ENCODE measurements around the gene PNPLA1. TPM values are rescaled to one million over a fixed set of nuclear protein-coding genes. Genes with fewer than 3 reads are reported as not detected.
"Not testable (repeated sequence)": the region's sequence is repeated elsewhere in the genome, so short reads cannot be mapped to it uniquely, and the experiment has no call there.

PNPLA1 gene
- polyA plus RNA-seq, 1 donor = 2.5 TPM

GRCh38 chr6:36336208-36336710 lies 66.4 kb downstream of the PNPLA1 start:
- no peak for DNase-seq

GRCh38 chr6:36336779-36337241 lies 67.0 kb downstream of the PNPLA1 start, which contains the start of gene BNIP5:
TSS of gene BNIP5 (minus strand) at chr6:36336888. CDS start at chr6:36330690, 6,198 bp downstream.
- DNase-seq = no peak

GRCh38 chr6:36337814-36338213 lies 68.0 kb downstream of the PNPLA1 start:
- DNase-seq = no peak

DNA sequence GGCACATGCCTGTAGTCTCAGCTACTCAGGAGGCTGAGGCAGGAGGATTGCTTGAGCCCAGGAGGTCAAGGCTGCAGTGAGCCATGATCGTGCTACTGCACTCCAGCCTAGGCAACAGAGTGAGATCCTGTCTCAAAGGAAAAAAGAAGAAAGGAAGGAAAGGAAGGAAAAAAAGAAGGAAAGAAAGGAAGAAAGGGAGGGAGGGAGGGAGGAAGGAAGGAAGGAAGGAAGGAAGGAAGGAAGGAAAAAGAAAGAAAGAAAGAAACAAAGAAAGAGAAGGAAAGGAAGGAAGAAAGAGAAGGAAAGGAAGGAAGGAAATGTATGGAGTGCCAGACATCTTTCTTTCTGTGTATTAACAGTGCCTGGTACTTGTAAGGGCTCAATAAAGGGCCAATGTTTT lies 68.4 kb downstream of the PNPLA1 start:
- DNase-seq = not testable (repeated sequence)

DNA sequence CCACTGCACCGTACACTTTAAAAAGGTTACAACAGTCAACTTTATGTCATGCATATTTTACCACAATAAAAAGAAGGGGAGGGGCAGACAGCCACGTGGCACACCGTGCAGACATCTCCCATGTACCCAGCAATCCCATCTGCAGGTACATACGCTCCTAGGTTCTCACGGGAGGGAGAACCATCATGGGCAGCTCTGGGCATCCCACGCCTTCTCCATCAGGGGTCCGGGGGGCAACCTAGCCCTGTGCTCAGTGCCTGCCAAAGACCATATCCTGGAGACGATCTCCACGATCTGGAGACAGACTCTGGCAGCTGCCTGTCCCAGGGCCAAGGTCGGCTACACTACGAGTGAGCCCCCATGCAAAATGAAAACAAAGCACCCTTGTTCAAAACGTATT lies 69.3 kb downstream of the PNPLA1 start:
- no peak for DNase-seq

DNA sequence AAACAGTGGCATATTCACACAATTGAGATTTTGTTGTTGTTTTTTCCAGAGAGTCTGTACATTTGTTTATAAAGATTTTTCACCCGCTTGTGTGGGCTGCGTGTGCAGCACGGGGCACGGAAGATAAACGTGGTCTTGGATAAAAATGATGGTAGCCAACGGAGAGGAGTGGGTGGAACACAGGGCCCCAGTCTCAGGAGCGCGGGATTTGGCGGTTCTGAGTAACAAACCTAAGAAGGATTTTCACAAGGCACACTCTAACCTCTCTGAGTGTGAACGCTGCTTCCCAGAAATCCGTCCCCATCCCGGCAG lies 70.4 kb downstream of the PNPLA1 start:
- no peak for DNase-seq

DNA sequence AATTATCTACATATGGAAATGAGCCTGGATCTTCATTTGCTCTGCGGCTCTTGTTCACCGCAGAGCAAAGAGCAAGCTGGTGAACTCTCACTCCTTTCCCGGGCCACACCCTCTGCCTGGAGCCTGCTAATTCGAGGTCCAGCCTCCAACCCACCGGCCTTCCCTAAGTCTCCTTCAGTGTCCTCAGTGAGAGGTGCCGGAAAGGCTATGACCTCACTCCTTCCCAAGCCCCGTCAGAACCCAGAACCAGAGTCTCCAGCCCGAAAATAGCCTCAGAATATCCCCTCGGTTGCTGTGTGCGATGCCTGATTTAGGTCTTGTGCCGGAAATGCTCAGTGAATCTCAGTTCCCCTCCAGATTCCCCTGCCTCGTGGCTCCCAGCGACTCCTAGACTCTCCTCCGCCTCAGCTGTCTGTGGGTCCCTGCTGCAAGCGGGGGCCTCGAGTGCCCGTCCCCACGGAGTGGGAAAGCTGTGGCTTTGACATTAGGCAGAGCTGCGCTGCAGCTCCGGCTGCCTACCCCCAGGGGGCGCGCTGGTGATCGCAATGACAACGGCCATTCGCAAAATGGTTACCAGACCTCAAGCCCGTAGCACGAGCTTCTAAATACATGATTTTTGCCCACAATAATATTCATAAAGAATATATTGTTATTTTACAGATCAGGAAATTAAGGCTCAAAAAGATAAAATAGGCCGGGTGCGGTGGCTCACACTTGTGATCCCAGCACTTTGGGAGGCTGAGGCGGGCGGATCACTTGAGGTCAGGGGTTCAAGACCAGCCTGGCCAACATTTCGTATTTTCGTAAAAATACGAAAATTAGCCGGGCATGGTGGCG lies 71.0 kb downstream of the PNPLA1 start:
- no peak for DNase-seq

- no peak for DNase-seq
Measured at GRCh38 chr6:36343109-36343680, 73.3 kb downstream of the PNPLA1 start.

GRCh38 chr6:36345681-36346466 lies 76.0 kb downstream of the PNPLA1 start:
- no peak for DNase-seq

- DNase-seq = no peak
Measured at GRCh38 chr6:36346486-36347273, 76.8 kb downstream of the PNPLA1 start.

GRCh38 chr6:36347621-36348020 lies 77.8 kb downstream of the PNPLA1 start:
- DNase-seq = no peak

DNA sequence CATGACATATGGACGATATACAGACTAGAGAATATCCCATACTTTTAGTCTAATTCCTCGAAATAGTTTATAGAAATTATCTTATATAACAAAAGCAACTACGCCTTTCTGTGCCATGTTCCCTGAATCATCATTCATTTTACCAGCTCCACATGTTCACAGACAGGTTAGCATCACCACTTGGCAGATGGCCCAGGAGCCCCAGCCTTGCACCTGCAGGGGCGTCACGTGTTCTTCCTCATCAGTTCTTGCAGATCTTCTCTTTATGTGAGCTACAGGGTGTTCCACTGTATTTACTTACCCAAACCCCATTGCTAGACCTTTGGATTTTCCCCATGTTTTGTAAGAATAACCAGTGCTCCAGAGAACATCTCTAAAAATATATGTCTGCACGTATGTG lies 79.4 kb downstream of the PNPLA1 start:
- no peak for DNase-seq

DNA sequence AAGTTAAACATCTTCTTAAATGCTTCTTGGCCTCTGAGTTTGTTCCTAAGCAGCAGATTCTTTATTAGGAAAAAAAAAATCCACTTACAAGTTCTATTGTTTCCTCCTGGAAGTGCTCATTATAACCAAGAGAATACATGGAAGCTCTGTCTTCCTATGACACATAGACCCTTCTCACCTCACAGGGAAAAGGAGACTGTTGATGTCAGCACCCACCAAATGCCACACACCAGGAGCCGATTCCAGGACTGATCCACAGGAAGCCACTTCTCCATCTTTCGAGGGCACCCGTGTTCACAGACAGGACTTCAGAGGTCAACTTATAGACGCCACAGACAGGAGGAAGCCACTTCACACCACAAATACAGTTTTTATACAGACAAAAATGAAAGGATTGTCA lies 80.2 kb downstream of the PNPLA1 start:
- DNase-seq = no peak

DNA sequence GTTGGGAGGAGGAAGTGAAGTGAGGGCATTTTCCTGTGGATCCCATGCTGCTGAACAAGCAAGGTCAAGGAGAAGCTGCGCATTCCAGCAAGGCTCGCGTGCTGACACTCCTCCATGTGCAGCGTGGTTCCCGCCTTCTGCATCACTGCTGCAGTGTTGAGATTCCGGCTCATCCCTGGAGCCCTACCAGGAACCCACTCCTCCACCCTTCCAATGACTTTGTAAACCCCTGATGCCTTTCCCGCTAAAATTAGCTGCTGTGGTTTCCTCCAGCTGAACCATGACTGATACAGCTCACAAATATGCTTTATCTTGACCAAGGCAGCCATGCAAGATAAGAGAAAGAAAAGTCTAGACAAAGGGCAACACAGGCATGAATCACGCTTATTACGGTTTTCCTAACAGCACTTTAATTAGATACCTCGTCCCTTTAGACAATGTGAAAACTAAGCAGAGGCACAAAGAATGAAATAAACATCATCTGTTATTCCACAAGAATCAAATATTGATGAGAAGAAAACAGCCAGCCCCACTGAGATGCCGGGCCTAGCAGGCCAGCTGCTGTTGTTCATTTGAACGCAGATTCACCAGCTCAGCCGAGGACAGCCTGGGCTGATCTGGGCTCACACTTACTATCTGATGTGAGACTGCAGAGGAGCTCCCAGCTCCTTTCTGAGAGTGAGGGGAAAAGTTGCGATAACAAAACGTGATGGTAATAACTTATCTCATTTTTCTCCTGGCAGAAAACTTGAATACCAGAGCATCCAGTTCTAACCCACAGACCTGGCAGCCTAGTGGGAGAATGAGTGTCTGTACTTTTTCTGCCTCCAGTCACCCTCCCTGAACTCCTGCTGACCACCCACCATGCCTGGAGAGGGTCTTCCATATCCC lies 81.1 kb downstream of the PNPLA1 start:
- DNase-seq = no peak

DNA sequence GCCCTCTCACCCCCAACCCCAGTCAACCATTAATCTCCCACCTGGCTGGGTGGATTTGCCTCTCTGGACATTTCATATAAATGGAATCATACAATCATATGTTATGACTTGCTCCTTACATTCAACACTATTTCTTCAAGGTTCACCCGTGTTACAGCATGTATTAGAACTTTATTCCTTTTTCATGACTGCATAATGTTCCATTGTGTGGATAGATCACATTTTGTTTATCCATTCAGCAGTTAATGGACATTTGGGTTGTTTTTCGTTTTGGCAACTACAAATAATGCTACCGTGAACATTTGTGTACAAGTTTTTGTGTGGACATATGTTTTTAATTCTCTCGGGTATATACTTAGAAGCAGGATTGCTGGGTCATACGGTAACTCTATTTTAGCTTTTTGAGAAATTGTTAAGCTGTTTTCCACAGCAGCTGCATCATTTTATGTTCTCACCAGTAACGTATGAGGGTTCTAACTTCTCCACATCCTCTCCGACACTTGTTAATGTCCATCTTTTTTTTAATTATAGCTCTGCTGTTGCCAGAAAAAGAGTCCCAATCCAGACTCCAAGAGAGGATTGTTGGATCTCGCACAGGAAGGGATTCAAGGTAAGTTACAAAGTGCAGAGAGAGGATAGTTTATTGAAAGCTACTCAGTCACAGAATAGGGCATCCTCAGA lies 82.8 kb downstream of the PNPLA1 start:
- DNase-seq = no peak

- DNase-seq = no peak
Measured at GRCh38 chr6:36353411-36353915, 83.6 kb downstream of the PNPLA1 start.

- DNase-seq = no peak
Measured at GRCh38 chr6:36355819-36356218, 86.0 kb downstream of the PNPLA1 start.

- DNase-seq = no peak
Measured at GRCh38 chr6:36357872-36358225, 88.0 kb downstream of the PNPLA1 start.
